Colonic mucosa (tissue), 4 donors: ENCODE results near the gene DUSP7. TPM values are rescaled to one million over a fixed set of nuclear protein-coding genes. Genes with fewer than 3 reads are reported as not detected.

ENCODE experiments used
- DNase-seq: peaks from one replicate; pipeline ENCODE4 v3.0.0-alpha.2; 2020
- H3K27ac ChIP-seq: fragments of 200-600 bp; one replicate; pipeline ENCODE4 v1.8.0; 2021
- H3K27me3 ChIP-seq: fragments of 200-600 bp; one replicate; pipeline ENCODE4 v1.8.0; 2021
- H3K36me3 ChIP-seq: fragments of 200-600 bp; one replicate; pipeline ENCODE4 v1.8.0; 2021
- H3K4me1 ChIP-seq: fragments of 200-600 bp; one replicate; pipeline ENCODE4 v1.8.0; 2021; ENCODE audit warnings: mild to moderate bottlenecking
- H3K4me3 ChIP-seq: fragments of 200-600 bp; one replicate; pipeline ENCODE4 v1.8.0; 2021
- H3K9ac ChIP-seq, 2 donors: one replicate each; pipeline ENCODE4 v1.7.0; 2013; ENCODE audit warnings: control low read depth in 2 of 2, low read depth in 2 of 2, low read length in 2 of 2
- H3K9me3 ChIP-seq: fragments of 200-600 bp; one replicate; pipeline ENCODE4 v1.8.0; 2021
- intact Hi-C: fragments of 100-400 bp; cut with DNase I; formaldehyde crosslinking; loops from one replicate; pipeline ENCODE4 v1.14.1; 2022
- total RNA-seq, 2 donors: library from RNA; stranded (reverse); fragmentation: NEBNext Ultra II Directional in 1 of 2; extraction: Animal tissue kit (Norgen Biotek cat#: 25700) in 1 of 2; gene quantifications; one replicate each; pipeline ENCODE4 v1.2.1, GENCODE V29; 2021
- TF ChIP-seq, protein P1 (sequence below): fragments of 200-600 bp; IDR thresholded peaks from one replicate; pipeline ENCODE4 v1.8.0; 2022; ENCODE audit warnings: antibody characterized with exemption, mild to moderate bottlenecking
- donor health status: healthy.
- donor health status: DM: no; HTN: no; CAD: no.
- donor health status: DM: no; HTN: no; CAD: no.

The DUSP7 gene
- total RNA-seq, 2 donors from 2014 or later, result 9.5 to 9.8 TPM

- H3K4me3 ChIP-seq, result no peak overlapping the region
- no peak overlapping the region for H3K9ac ChIP-seq
- no peak overlapping the region for H3K27ac ChIP-seq
- no peaks in the 10 kb centered on the region for H3K27me3 ChIP-seq
- H3K4me1 ChIP-seq, result no peaks in the 10 kb centered on the region
- TF ChIP-seq, protein P1, sequence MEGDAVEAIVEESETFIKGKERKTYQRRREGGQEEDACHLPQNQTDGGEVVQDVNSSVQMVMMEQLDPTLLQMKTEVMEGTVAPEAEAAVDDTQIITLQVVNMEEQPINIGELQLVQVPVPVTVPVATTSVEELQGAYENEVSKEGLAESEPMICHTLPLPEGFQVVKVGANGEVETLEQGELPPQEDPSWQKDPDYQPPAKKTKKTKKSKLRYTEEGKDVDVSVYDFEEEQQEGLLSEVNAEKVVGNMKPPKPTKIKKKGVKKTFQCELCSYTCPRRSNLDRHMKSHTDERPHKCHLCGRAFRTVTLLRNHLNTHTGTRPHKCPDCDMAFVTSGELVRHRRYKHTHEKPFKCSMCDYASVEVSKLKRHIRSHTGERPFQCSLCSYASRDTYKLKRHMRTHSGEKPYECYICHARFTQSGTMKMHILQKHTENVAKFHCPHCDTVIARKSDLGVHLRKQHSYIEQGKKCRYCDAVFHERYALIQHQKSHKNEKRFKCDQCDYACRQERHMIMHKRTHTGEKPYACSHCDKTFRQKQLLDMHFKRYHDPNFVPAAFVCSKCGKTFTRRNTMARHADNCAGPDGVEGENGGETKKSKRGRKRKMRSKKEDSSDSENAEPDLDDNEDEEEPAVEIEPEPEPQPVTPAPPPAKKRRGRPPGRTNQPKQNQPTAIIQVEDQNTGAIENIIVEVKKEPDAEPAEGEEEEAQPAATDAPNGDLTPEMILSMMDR, result no peak
- no peak for DNase-seq
- H3K9me3 ChIP-seq, result no peaks in the 10 kb centered on the region
- H3K36me3 ChIP-seq, result no peaks in the 10 kb centered on the region
- intact Hi-C loops, result no loop called here
Measured at GRCh38 chr3:52031896-52032295, 24.5 kb downstream of the DUSP7 start.

GRCh38 chr3:52030714-52031310 is 25.6 kb downstream of the DUSP7 start:
- Histone ChIP-seq H3K4me1 (no peaks in the 10 kb centered on the region), H3K4me3 (no peak overlapping the region), H3K27ac (no peak overlapping the region), H3K36me3 (no peaks in the 10 kb centered on the region), H3K9ac (no peak overlapping the region), H3K9me3 (no peaks in the 10 kb centered on the region), H3K27me3 (no peaks in the 10 kb centered on the region)
- intact Hi-C loops, result no loop called here
- no peak for DNase-seq
- TF ChIP-seq, protein P1, result no peak

DNA sequence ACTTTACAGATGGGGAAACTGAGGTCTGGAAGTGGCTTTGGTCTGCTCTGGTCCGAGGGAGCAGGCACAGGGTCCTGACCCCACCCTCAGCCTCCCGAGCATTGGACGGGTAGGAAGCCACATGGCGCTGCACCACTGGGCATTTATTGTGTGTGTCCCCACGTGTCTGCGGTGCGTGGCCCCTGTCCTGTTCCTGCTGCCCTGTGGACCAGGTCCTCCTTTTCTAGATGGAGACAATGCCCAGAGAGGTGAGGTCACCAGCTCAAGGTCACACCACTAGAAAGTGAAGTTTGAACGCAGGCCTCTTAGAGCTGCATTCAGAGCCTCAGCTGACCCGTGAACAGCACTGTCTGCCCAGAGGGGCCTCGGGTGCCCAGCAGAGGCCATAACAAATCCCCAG is 26.8 kb downstream of the DUSP7 start:
- Histone ChIP-seq H3K27ac (no peak overlapping the region), H3K9me3 (no peaks in the 10 kb centered on the region), H3K27me3 (no peaks in the 10 kb centered on the region), H3K9ac (no peak overlapping the region), H3K4me3 (no peak overlapping the region), H3K36me3 (no peaks in the 10 kb centered on the region), H3K4me1 (no peaks in the 10 kb centered on the region)
- TF ChIP-seq, protein P1, result no peak
- intact Hi-C loops, result no loop called here
- no peak for DNase-seq

DNA sequence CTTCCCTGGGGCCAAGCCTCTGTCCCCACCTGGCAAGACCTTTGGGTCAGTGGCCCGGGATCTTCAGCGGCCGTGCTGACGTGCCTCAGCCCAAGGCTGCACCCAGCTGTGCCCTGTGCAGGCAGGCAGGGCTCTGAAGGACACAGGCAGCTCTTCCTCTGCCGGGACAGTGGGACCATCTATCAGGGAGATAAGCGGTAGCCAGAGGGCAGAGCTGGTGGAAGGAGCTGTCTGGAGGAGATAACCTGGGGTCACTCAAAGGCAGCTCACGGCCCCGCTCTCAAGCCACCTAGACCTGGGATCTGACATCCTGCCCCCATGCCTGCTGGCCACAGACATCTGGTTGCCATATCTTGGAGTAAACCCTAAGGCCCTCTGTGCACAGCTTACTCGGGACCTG is 27.3 kb downstream of the DUSP7 start:
- TF ChIP-seq, protein P1, result no peak
- no peak for DNase-seq
- no peak overlapping the region for H3K9ac ChIP-seq
- no peaks in the 10 kb centered on the region for H3K4me1 ChIP-seq
- H3K27me3 ChIP-seq, result no peaks in the 10 kb centered on the region
- no peak overlapping the region for H3K4me3 ChIP-seq
- intact Hi-C loops, result no loop called here
- no peaks in the 10 kb centered on the region for H3K9me3 ChIP-seq
- H3K36me3 ChIP-seq, result no peaks in the 10 kb centered on the region
- no peak overlapping the region for H3K27ac ChIP-seq

DNA sequence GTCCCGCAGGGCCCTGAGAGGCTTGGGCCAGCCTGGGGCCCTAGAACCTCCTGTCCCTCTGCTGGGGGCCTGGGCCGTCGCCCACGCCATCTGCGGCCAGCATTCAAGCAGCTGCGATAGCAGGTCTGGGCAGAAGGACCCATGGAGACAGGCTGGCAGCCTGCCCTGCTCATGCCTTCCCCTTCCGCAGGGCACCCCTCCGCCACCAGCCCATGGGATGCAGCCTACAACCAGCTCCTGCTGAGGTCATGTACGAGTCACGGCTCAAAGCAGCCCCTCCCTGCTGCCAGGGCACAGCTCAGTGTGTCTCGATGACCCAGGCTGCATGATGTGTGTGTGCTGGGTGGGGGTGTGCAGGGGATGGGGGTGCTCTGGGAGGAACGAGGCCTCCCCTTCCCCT is 27.8 kb downstream of the DUSP7 start:
- Histone ChIP-seq H3K4me3 (no peak overlapping the region), H3K4me1 (no peaks in the 10 kb centered on the region), H3K9ac (no peak overlapping the region), H3K36me3 (no peaks in the 10 kb centered on the region), H3K27ac (no peak overlapping the region), H3K27me3 (no peaks in the 10 kb centered on the region), H3K9me3 (no peaks in the 10 kb centered on the region)
- no peak for DNase-seq
- TF ChIP-seq, protein P1, result no peak
- intact Hi-C loops, result no loop called here
